HG03558 (cell line): ENCODE measurements around the gene ZFP36.
"Not testable (repeated sequence)": the region's sequence is repeated elsewhere in the genome, so short reads cannot be mapped to it uniquely, and the experiment has no call there.

Source experiments
- ATAC-seq: cut with Tn5 transposase; IDR thresholded peaks from one replicate; pipeline ENCODE4 v1.9.1; 2021; ENCODE audit warnings: moderate number of reproducible peaks; ENCODE audit not compliant: unreplicated experiment; ENCODE audit errors: extremely low read depth

ZFP36 gene

GRCh38 chr19:39406656-39407409 lies at the start of gene ZFP36:
ZFP36 (plus strand) TSS chr19:39406847; CDS start chr19:39406905, 58 bp downstream.
- ATAC-seq, result no peak

GRCh38 chr19:39359026-39359425 lies 47.6 kb upstream of the ZFP36 start:
- ATAC-seq, result no peak

- ATAC-seq, result no peak
Observed at GRCh38 chr19:39360599-39360998, 46.0 kb upstream of the ZFP36 start.

- no peak for ATAC-seq
Observed at GRCh38 chr19:39362682-39363657, 43.7 kb upstream of the ZFP36 start.

GRCh38 chr19:39363901-39364457 lies 42.7 kb upstream of the ZFP36 start:
- ATAC-seq, result no peak

GRCh38 chr19:39365531-39365930 lies 41.1 kb upstream of the ZFP36 start:
- no peak for ATAC-seq

GRCh38 chr19:39369200-39369599 lies 37.4 kb upstream of the ZFP36 start:
- ATAC-seq, result no peak

GRCh38 chr19:39370735-39371134 lies 35.9 kb upstream of the ZFP36 start:
- ATAC-seq, result no peak

GRCh38 chr19:39372047-39372802 lies 34.4 kb upstream of the ZFP36 start:
- no peak for ATAC-seq

- ATAC-seq, result no peak
Observed at GRCh38 chr19:39372941-39373340, 33.7 kb upstream of the ZFP36 start.

- no peak for ATAC-seq
Observed at GRCh38 chr19:39375929-39376328, 30.7 kb upstream of the ZFP36 start.

GRCh38 chr19:39377373-39378362 lies 29.0 kb upstream of the ZFP36 start:
- no peak for ATAC-seq

GRCh38 chr19:39379366-39379765 lies 27.3 kb upstream of the ZFP36 start:
- ATAC-seq, result not testable (repeated sequence)

GRCh38 chr19:39379865-39380396 lies 26.7 kb upstream of the ZFP36 start:
- no peak for ATAC-seq

GRCh38 chr19:39380521-39381502 lies 25.8 kb upstream of the ZFP36 start:
- ATAC-seq, result no peak

- no peak for ATAC-seq
Observed at GRCh38 chr19:39381910-39382611, 24.6 kb upstream of the ZFP36 start.
